PC-9 (cell line): ENCODE measurements around the gene NKX6-2. TPM values are rescaled to one million over a fixed set of nuclear protein-coding genes. Genes with fewer than 3 reads are reported as not detected.

Source experiments
- BruUV-seq: library from RNA; stranded (reverse); fragments of 400-500 nt; replicated peaks from 2 replicates; lab custom pipeline; 2021; lab: Mats Ljungman, UMichigan
- CTCF ChIA-PET: fragments of 300-600 bp; sonication (Branson Sonifier 250); formaldehyde crosslinking; loops from one replicate; lab custom pipeline; 2022; ENCODE audit warnings: antibody characterized with exemption; lab: Charles Lee
- POLR2A ChIA-PET: fragments of 300-600 bp; sonication (Branson Sonifier 250); formaldehyde crosslinking; loops from one replicate; lab custom pipeline; 2022; ENCODE audit warnings: antibody characterized with exemption; ENCODE audit not compliant: unreplicated experiment; lab: Charles Lee
- DNase-seq, 2 experiments: peaks; one replicate each; pipeline versions ENCODE4 v3.0.0 to v3.0.0-alpha.2; 2015 to 2022; ENCODE audit warnings: mixed read lengths in 1 of 2
- H2AFZ ChIP-seq: fragments of 200-600 bp; sonication (generic); 2 replicates; pipeline ENCODE4 v1.8.1; 2017; ENCODE audit warnings: antibody characterized with exemption
- H3F3A ChIP-seq: fragments of 200-600 bp; sonication (generic); 2 replicates; pipeline ENCODE4 v1.8.1; 2017; ENCODE audit warnings: antibody characterized with exemption, mild to moderate bottlenecking, low read depth; ENCODE audit not compliant: insufficient read depth
- H3K27ac ChIP-seq: fragments of 200-600 bp; sonication (generic); 2 replicates; pipeline ENCODE4 v1.6.1; 2016; ENCODE audit warnings: mixed run types
- H3K27me3 ChIP-seq: fragments of 200-600 bp; sonication (generic); 2 replicates; pipeline ENCODE4 v1.6.1; 2016; ENCODE audit warnings: low read depth, mixed run types; ENCODE audit not compliant: insufficient read depth
- H3K36me3 ChIP-seq: fragments of 200-600 bp; sonication (generic); 2 replicates; pipeline ENCODE4 v1.6.1; 2016; ENCODE audit warnings: low read depth, mixed run types
- H3K4me1 ChIP-seq: fragments of 200-600 bp; sonication (generic); replicated peaks from 2 replicates; pipeline ENCODE4 v1.6.1; 2016; ENCODE audit warnings: mixed run types; ENCODE audit not compliant: insufficient read depth
- H3K4me2 ChIP-seq: fragments of 200-600 bp; sonication (generic); 2 replicates; pipeline ENCODE4 v1.6.1; 2017; ENCODE audit warnings: mixed run types
- H3K4me3 ChIP-seq: fragments of 200-600 bp; sonication (generic); 2 replicates; pipeline ENCODE4 v1.6.1; 2016; ENCODE audit warnings: mixed run types
- H3K79me2 ChIP-seq: fragments of 200-600 bp; sonication (generic); 2 replicates; pipeline ENCODE4 v1.6.1; 2017; ENCODE audit warnings: low read depth, mixed run types
- H3K9me2 ChIP-seq: fragments of 200-600 bp; sonication (generic); 2 replicates; pipeline ENCODE4 v1.8.1; 2017; ENCODE audit warnings: mild to moderate bottlenecking; ENCODE audit not compliant: insufficient read depth
- H3K9me3 ChIP-seq: fragments of 200-600 bp; sonication (generic); 2 replicates; pipeline ENCODE4 v1.8.1; 2016; ENCODE audit warnings: low read depth; ENCODE audit not compliant: insufficient read depth
- H4K20me1 ChIP-seq: fragments of 200-600 bp; sonication (generic); 2 replicates; pipeline ENCODE4 v1.8.1; 2017; ENCODE audit not compliant: insufficient read depth
- CTCF ChIP-seq: fragments of 200-600 bp; sonication (generic); conservative IDR thresholded peaks from 2 replicates; pipeline ENCODE4 v1.6.1; 2017; ENCODE audit warnings: mixed run types, antibody characterized with exemption, mild to moderate bottlenecking, moderate library complexity
- EZH2 ChIP-seq: fragments of 200-600 bp; sonication (generic); IDR thresholded peaks from 2 replicates; pipeline ENCODE4 v1.8.0; 2017; ENCODE audit warnings: antibody characterized with exemption, low read depth
- intact Hi-C: fragments of 100-400 bp; cut with micrococcal nuclease; formaldehyde crosslinking; loops from one replicate; pipeline ENCODE4 v1.10.0; 2022; ENCODE audit not compliant: unreplicated experiment
- total RNA-seq: library from RNA; stranded (reverse); gene quantifications from 2 replicates; pipeline ENCODE4 v1.2.3, GENCODE V29; 2021

NKX6-2 gene
- total RNA-seq, 1 experiment from 2014 or later: not detected

- TF ChIP-seq EZH2: no peak
- no peak for TF ChIP-seq CTCF
- Histone ChIP-seq H3K9me3 (no peaks in the 10 kb centered on the region), H3K36me3 (no peaks in the 10 kb centered on the region), H2AFZ (no peak overlapping the region), H3F3A (no peaks in the 10 kb centered on the region; the same call in 1 of the 2 replicates), H3K4me2 (no peak overlapping the region), H3K9me2 (no peaks in the 10 kb centered on the region), H4K20me1 (no peaks in the 10 kb centered on the region), H3K4me1 (no peaks in the 10 kb centered on the region), H3K4me3 (no peak overlapping the region), H3K27ac (no peak overlapping the region), H3K79me2 (no peaks in the 10 kb centered on the region), H3K27me3 (no peaks in the 10 kb centered on the region)
- CTCF ChIA-PET: no interaction called here
- no peak for DNase-seq
- intact Hi-C loops: no loop called here
- BruUV-seq: no TSS peak
- POLR2A ChIA-PET: no interaction called here
These were observed 31.9 kb downstream of the NKX6-2 start for GRCh38 chr10:132754071-132754470.

- Histone ChIP-seq H2AFZ (no peak overlapping the region), H3K9me3 (no peaks in the 10 kb centered on the region), H4K20me1 (no peaks in the 10 kb centered on the region), H3K27me3 (no peaks in the 10 kb centered on the region), H3K79me2 (no peaks in the 10 kb centered on the region), H3K36me3 (no peaks in the 10 kb centered on the region), H3K4me3 (no peak overlapping the region), H3K4me2 (no peak overlapping the region), H3K27ac (no peak overlapping the region), H3F3A (no peaks in the 10 kb centered on the region; the same call in 1 of the 2 replicates), H3K4me1 (no peaks in the 10 kb centered on the region), H3K9me2 (no peaks in the 10 kb centered on the region)
- BruUV-seq: no TSS peak
- TF ChIP-seq CTCF (no peak), EZH2 (no peak)
- POLR2A ChIA-PET: no interaction called here
- intact Hi-C loops: no loop called here
- DNase-seq: no peak
- CTCF ChIA-PET: no interaction called here
These were observed 32.4 kb downstream of the NKX6-2 start for GRCh38 chr10:132753596-132753995.

GRCh38 chr10:132752961-132753360 lies 33.0 kb downstream of the NKX6-2 start:
- no peaks in the 10 kb centered on the region for H3K9me3 ChIP-seq
- ChIA-PET CTCF (no interaction called here), POLR2A (no interaction called here)
- no peaks in the 10 kb centered on the region for H3K4me1 ChIP-seq
- H3K27me3 ChIP-seq: no peaks in the 10 kb centered on the region
- no peaks in the 10 kb centered on the region for H4K20me1 ChIP-seq
- no peak overlapping the region for H3K4me3 ChIP-seq
- DNase-seq: no peak
- no peaks in the 10 kb centered on the region for H3K79me2 ChIP-seq
- no peak overlapping the region for H3K27ac ChIP-seq
- H3K9me2 ChIP-seq: no peaks in the 10 kb centered on the region
- no peak overlapping the region for H3K4me2 ChIP-seq
- BruUV-seq: no TSS peak
- H2AFZ ChIP-seq: no peak overlapping the region
- TF ChIP-seq EZH2 (no peak), CTCF (no peak)
- no peaks in the 10 kb centered on the region; the same call in 1 of the 2 replicates for H3F3A ChIP-seq
- no peaks in the 10 kb centered on the region for H3K36me3 ChIP-seq
- intact Hi-C loops: no loop called here
